ENCODE data around the gene TWNK.

DNA sequence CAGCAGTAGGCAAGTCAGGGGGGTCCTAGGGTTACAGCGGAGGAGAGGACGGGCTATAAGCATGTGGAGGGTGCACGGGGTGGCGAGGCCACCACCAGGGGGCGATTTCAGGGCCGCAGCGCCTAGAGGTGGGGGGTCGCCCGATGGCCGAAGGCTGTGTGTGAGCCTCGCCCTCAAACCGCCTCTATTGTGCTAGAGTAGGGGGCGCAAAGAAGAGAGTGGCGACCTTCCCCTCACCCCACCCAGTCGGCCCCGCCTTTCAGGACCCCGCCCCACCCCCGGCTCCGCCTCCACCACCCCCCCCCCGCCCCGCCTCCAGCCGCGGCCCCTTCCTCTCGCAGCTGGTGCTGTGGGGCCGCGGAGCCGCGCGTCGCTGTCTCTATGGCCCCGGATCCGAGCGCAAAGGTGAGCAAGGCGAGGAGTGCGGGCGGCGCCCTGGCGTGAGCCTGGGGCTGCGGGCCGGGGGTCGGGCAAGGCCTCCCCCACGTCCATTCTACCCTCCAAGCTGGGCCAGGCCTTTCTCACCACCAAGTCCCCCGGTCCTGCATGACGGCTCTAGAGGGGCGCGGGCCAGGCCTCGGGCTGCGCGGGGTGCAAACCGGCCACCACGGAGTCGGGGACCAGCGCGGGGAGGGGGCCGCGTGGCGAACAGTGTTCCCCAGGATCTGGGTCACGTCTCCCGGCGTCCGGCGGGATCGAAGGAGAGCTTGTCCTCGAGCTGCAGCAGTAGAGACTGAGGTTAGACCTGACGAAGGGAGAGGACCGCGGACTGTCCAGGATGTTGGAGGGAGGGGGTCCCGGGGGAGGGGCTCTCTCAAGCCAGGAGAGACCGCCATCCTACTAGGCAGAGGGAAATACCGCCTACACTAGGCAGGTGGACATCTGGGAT, 17.9 kb upstream of the TWNK start, which contains the start of gene SEMA4G:
- TF ChIP-seq, protein P1, sequence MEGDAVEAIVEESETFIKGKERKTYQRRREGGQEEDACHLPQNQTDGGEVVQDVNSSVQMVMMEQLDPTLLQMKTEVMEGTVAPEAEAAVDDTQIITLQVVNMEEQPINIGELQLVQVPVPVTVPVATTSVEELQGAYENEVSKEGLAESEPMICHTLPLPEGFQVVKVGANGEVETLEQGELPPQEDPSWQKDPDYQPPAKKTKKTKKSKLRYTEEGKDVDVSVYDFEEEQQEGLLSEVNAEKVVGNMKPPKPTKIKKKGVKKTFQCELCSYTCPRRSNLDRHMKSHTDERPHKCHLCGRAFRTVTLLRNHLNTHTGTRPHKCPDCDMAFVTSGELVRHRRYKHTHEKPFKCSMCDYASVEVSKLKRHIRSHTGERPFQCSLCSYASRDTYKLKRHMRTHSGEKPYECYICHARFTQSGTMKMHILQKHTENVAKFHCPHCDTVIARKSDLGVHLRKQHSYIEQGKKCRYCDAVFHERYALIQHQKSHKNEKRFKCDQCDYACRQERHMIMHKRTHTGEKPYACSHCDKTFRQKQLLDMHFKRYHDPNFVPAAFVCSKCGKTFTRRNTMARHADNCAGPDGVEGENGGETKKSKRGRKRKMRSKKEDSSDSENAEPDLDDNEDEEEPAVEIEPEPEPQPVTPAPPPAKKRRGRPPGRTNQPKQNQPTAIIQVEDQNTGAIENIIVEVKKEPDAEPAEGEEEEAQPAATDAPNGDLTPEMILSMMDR (IDR thresholded peaks at IDR 0.05): no peak
- TF ChIP-seq POLR2A (IDR thresholded peaks at IDR 0.05): no peak
